Stimulated activated CD4-positive, alpha-beta T cell treated with anti-CD3 and anti-CD28 coated beads, Interleukin-1b, Interleukin-23, amount 100 ng/mL, for 1 hour (primary cell): ENCODE data around the gene ZBTB17.
A peak's percentile ranks its signal among the peaks of the same experiment; 100 is the strongest.

Experiments
- DNase-seq, 2 donors: peaks; one replicate each; pipeline ENCODE4 v3.0.0-alpha.2; 2020; ENCODE audit warnings: low read depth in 2 of 2

Gene ZBTB17

DNA sequence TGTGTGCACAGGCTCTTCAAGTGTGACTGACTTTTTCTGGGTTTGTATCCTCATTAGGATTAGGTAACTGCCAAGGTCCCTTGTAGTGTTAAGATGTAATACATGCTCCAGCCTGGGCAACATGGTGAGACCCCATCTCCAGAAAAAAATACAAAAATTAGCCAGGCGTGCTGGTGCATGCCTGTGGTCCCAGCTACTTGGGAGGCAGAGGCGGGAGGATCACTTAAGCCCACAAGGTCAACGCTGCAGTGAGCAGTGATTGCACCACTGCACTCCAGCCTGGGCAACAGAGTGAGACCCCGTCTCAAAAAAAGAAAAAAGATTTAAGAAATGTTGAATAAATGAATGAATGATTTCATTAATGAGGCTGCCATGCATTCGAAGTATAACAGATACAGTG, 15.1 kb downstream of the ZBTB17 start:
- no peak for DNase-seq

DNA sequence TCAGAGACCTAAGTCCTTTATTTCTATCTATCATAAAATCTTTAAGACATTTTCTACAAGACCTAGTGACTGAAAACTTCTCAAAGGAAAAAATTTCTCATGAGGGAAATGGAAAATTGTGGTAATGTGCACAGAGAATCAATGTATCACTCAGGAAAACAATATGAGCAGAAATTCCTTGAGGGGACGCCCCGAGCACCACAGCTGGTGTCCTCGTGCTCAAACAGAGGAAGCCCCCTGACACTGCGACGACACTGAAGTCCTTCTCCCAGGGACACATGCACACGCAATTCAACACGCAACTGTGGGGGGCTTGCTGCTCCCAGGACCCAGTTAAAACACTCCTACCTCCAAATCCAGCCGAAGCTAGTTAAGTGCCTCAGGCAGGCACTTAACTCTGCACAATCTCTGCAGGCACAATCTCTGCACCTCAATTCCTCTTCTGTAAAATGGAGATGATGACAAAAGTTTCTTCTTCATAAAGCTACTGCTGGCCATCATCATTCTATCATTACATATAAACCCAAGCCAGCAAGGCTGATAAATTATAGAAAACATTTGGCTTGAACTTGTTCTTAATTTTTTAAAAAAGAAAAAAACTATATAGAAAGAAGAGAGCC, 16.0 kb downstream of the ZBTB17 start:
- DNase-seq, result no peak

DNA sequence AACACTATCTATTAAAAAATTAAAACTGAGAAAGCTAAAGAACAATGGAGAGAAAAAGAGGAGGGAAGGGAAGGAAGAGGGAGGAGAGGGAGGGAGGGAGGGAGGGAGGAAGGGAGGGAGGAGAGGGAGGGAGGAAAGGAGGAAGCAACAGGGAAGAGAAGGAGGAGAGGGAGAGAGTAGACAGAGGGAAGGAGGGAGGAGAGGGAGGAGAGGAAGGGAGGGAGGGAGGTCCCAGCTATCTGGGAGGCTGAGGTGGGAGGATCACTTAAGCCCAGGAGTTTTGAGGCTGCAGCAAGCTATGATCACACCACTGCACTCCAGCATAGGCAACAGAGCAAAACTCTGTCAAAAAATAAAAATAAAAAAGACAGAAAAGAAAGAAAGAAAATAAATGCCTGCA, 16.5 kb downstream of the ZBTB17 start:
- no peak for DNase-seq

DNA sequence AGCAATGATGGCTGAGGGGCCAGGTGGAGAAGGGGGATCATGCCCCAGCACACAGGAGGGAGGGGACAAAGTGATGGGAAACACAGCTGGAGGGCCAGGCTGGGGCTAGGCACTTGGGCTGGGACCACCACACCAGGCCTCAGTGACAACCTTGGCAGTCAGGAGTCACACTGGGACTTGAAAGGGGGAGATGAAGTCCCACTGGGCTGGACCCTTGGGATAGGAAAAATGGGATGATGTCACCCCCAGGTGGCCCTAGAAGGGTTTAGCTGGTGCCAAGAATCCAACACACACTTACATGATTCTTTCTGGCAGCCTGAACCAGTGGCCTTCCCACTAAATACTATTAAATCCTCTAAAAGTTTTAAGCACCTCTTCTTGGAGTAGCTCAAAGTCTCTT, 17.1 kb downstream of the ZBTB17 start:
- DNase-seq, result no peak

DNA sequence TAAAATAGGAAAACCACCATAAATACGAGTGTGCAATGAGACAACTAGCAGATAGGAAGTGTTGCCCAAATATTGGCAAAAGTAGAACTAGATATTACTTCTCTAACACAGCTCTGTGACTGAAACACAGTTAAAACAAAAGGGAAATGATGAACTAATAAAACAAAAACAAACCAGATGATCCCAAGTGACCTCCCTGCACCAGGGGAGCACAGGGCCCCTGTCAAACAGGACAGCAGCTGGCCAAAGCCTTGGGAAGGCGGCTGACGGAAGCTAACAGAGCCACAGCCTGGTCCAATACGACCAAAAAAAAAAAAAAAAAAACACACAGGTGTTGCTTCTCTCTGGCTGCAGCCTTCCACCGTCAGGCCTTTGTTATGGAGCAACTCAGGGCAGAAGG, 17.8 kb downstream of the ZBTB17 start:
- DNase-seq, result no peak

DNA sequence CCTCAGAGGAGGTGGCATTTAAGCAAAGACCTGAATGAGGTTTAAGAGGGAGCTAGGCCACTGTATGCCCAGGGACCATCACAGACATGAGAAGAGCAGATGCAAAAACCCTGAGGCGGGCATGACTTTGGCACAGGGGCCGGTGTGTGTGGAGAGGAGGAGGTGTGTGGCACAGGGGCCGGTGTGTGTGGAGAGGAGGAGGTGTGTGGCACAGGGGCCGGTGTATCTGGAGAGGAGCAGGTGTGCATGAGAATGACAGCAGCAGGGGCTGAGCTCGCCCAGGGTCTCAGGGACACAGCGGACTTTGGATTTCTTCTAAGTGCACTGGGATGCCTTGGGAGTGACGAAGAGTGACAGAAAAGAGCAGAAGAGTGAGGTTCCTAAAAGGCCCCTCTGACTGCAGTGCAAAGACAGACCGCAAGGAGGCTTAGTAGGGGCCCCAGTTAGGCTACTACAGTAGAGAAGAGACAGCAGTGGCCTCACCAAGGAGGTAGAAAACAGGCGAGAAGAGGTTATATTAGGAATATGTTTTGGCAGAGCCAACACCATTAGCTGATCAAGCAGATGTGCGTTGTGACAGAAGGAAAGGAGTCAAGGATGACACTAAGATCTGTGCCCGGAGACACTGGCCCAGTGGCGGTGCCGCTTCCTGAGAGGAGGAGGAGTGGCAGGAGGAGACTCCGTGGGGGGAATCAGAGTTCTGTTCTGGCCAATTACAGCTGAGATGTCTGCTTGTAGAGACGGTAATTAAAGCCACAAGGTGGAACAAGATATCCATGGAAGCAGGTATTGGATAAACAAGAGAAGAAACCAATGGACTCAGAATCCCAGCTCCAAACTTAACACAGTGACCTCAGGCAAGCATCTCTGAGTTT, 18.4 kb downstream of the ZBTB17 start:
- no peak for DNase-seq

DNA sequence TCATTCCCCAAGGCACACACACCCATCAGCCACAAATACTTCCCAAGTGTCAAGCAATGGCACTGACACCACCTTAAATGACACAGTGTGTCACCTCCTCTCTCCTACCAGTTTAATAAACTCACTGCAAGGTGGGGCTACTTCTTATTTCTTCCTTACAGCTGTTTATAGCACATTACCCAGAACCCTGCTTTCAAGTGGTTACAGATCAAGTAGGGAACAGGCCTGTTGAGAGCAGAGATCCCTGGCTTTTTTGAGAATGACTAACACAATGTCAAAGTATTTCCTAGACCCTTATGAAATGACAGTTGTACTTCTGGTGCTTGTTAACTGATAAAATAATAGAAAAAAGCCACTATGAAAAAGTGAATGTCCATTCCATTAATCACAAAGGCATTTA, 19.8 kb downstream of the ZBTB17 start:
- no peak for DNase-seq

DNA sequence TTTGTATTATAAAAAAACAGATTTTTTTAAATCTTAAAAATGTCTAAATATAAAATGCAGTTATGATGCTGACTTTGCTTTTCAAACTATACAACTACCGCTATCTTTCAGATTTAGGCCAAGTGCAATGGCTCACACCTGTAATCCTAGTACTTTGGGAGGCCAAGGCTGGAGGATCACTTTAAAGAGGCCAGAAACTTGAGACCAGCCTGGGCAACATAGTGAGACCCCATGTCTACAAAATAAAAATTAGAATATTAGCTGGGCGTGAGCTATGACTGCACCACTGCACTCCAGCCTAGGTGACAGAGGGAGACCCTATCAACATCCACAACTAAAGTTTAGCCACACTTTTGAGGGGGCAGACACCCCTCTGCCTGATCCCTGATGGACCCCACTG, 20.3 kb downstream of the ZBTB17 start:
- DNase-seq, result no peak

DNA sequence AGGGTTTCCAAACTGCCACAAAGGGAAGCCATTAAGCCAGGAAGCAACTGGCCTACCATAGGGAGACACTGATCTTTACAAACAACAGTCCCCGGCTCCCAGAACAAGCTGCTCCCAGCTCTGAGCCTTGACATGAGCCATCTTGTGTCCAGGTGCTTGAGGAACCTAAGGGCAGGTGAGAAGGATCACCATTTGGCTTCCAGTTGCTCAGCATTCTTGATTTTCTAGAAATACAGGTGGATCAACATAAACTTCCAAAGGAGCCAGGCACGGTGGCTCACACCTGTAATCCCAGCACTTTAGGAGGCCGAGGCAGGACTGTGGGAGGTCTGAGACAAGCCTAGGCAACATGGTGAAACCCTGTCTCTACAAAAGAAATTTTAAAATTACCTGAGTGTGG, 21.6 kb downstream of the ZBTB17 start:
- DNase-seq, result no peak

DNA sequence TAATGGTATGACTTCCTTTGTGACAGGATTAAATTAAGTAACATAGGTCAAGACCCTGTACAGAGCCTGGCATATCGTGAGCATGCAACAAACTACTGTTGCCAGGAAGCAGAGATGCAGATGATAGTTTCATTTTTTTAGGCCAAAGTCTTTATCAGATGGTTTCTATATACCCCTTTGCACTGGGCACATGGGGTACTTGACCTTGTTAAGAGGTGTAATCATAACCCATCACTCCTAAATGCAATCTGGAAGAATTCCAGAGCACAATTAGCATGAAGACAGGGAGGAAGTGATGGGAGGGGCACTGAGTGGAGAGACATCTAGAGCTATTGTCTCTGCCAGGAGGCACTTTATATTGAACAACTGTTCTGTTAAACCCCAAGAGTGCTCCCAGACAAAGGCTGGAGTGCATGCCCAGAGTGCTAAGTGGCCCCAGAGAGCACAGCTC, 22.1 kb downstream of the ZBTB17 start:
- no peak for DNase-seq

DNA sequence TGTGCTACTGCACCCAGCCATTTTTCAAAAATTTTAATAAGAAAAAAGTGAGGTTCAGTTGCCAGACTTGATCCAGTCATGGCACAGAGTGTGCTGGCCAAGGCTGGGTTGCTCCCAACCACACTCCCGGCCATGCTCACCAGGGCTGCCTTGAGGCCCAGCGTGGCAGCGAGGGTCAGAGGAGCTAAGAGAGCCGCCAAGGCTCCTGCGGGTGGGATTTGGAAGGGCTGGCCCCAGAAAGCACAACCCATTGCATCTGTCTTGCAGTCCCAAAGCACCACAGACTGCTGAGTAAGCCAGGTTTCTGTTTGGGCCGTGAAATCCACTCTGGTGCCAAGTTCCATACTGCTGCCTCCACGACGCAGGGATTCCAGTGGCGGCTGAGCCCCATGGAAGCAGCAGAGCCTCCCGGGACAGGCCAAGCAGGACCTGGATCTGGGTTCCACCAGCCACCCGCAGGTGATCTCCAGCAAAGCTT, 22.6 kb downstream of the ZBTB17 start:
- DNase-seq, result no peak

DNA sequence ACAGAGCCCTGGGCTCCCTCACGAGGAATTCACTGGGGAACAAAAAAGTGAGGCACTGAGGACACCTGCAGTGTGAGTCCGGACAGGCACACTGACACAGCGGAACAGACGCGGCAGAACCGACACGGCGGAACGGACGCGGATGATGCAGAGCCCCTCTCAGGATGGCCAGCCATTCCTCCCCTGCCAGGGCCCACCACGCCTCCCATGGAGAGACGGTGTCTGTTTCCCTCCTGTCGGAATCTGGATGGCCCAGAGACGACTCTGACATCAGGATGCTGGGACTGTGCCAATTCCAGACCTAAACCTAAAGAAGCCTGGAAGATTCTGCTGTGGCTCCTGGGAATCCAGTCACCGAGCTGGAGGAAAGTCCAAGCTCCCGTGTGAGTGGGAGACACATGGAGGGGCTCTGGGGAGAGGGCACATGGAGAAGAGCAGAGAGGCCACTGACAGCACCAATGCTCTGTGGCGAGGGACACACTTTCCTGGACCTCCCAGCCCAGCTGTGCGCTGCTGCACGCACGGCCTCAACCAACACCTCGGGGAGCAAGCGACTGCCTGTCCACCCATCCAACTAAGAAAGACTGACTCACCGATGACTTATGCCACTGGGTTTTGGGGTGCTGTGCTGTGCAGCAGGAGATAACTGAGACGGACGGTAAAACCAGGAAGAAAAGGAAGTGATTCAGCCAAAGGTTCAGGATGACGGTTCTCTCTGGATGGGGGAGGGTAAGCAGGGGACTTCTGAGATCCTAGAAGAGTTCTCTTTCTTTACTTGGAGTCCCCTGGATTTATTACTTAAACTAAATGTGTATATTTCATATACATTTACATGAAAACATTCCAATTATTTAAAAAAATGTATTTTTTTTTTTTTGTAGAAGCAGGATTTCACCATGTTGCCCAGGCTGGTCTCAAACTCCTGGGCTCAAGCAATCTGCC, 23.3 kb downstream of the ZBTB17 start:
- no peak for DNase-seq

DNA sequence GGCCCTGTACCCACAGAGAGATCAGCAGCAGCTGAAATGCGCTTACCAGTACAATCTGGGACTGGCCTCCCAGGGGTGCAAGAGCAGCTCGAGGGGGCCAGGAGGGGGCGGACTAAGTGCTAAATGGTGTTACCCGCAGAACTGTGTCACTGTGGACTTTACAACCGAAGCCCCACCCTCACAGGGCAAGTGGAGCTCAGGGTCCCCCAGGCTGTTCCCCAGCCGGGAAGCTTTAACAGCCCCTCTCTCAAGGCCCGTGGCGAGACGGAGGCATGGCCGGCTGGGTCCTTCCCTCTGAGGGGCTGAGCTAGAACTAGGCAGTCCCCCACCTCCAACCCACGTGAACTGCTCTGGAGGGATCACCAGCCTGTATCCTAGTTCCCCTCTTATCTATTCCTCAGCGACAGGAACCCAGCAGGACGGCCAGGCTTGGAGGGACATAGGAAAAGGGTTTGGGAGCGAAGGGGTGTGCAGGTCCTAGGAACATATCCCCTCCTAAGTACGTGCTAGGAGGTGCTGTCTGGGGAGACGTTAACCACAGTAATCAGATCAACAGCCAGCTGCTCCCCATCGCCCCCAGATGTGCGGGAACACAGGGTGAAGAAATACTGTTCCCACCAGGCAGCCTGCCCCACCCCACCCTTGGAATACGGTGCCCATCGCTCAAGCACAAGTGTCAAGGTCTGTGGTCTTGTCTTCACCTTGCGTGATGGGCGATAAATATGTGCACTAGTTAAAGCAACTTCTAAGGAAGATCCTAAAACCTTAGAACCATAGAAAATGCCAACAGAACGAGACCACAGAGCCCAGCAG, 24.4 kb downstream of the ZBTB17 start:
- DNase-seq, result no peak

DNA sequence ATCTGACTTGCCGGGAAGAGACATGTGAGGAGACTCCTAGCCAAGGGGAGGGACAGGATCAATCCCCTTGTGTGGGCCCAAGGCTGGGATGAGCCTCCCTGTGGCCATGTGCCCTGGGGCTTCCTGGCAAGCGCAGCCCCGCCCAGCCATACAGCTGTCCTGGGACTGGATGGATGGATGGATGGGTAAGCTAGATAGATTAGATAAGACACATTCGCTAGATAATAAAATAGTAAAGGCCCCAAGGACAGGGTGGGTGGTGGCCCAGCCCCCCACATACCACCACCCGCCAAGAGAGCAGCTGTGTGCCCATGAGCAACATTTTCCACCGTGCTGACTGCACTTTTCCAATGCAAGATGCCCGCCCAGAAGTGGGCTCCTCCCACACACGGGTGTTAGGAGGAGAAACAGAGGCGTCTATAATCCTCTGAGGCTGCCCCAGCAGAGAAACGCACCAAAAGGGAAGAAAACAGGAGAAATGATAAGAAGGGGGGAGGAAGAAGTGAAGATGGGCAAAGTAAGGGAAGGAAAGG, 25.1 kb downstream of the ZBTB17 start:
- DNase-seq, result peak; percentile 50 to 58

DNA sequence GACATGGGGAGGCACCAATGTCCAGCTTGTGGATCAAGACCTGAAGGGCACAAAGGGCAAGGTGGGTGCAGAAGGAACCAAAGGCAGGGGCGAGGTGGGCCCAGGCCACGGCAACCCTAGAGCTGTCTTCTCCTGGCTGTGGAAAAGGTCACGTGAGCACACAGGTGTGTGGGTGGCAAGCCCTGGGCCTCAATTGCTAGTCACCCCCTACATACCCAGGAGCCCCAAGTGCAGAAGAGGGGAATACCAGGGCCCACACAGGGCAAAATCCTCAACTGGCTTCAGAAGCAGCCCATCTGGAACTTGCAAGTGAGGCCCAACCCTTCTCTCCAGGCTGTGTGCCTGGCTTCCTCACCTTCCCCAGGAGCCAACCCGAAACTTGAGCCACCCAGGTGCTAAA, 25.6 kb downstream of the ZBTB17 start:
- peak in 1 of 2 donors; percentile 35 for DNase-seq

DNA sequence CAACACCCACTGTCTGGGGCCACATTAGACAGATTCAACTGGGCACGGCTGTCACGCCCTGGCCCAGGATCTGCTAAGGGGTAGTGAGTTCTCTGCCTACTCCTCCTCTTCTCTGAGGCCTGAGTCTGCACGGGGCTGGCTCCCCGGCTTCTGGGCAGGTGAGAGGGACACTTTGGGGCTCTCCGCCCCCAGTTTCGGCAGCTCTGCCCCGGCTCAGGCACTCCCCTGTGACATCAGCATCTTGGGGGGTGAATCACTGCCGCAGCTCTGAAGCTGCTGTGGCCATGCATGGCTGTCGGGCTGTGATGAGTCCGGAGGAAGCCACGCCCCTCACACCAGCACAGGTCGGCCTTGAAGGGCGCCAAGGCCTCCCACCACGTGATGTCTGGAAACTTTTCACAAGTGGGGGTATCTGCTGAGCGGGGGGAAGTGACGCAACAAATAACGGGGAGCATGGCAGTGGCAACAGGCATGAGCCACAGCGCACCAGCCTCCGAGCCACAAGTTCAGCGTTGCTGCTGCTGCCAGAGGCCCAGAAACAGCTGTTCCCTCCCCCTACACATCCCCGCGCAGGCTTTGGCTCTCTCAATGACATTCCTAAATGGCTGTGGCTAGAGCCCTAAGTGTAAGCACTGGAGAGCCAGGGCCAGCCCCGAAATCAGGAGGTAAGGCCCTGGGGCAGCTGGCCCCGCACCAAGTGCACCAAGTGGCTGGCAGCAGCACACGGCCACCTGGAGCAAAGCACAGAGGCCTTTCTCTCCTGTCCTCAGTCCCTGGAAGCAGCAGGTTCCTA, 26.3 kb downstream of the ZBTB17 start:
- DNase-seq, result peak; percentile 61 to 84

DNA sequence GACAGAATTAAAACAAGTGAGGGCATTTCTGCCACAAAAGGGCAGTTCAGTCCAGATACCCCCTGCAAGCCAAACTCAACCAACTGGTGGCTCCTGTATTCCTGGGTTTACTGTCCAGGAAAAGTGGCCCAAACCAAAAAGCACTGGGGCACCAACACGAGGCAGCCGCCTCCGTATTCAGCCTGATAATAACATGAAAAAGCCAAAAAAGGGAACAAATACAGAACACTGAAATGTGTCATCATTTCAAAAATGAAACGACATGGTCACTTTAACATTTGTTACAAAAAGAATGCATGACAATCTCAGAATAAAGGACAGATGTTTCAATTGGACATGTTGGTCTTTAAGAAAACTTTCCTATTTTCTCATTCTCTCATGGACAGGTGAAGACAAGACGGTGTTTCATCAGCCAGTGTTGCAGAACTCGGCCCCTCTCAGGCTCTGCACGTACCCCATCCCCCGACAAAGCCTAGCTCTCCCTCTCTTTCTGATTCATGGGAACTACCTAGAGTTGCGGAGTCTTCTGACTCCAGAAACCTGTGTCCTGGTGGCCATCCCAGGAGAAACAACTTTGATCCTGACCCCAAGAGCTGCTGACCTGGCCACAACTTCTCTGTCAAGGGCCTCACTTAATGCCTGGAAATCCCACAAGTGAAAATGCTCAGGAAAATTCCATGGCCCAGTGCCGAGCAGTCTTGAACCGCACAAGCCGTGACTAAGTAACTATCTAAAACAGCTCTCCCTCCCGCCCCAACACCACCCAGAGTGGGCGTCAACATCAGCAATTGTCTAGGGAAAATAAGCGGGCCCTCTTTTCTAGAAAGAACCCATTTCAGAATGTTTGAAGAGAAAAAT, 27.1 kb downstream of the ZBTB17 start:
- no peak for DNase-seq

DNA sequence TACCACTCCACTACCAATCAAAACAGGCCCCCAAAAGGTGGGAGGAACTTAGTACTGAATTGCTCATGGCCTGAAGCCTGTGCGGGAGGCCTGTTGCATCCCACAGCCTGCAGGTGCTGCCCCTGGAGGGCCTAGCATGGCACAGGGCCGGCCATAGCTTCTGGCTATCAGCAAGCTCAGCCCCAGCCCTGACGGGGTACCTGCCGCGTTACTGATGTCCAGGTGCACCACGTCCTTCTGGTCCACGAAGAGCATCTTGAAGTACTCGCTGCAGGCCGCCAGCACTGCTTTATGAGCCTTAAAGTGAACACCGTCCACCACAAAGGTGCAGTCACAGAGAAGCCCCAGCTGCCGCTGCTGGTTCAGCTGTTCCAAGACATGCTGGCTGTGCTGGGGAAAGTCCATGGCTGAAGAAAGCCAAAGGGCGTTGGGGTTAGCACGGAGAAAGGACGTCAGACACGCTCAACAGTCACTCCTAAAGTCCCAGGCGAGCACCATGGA, 27.8 kb downstream of the ZBTB17 start:
- no peak for DNase-seq
